CD1c-positive myeloid dendritic cell (primary cell): ENCODE results near the gene TMEM145.
"Not testable (repeated sequence)": the region's sequence is repeated elsewhere in the genome, so short reads cannot be mapped to it uniquely, and the experiment has no call there.

Experiments
- DNase-seq: peaks from one replicate; pipeline ENCODE4 v3.0.0-alpha.2; 2016; ENCODE audit errors: extremely low spot score

The TMEM145 gene

DNA sequence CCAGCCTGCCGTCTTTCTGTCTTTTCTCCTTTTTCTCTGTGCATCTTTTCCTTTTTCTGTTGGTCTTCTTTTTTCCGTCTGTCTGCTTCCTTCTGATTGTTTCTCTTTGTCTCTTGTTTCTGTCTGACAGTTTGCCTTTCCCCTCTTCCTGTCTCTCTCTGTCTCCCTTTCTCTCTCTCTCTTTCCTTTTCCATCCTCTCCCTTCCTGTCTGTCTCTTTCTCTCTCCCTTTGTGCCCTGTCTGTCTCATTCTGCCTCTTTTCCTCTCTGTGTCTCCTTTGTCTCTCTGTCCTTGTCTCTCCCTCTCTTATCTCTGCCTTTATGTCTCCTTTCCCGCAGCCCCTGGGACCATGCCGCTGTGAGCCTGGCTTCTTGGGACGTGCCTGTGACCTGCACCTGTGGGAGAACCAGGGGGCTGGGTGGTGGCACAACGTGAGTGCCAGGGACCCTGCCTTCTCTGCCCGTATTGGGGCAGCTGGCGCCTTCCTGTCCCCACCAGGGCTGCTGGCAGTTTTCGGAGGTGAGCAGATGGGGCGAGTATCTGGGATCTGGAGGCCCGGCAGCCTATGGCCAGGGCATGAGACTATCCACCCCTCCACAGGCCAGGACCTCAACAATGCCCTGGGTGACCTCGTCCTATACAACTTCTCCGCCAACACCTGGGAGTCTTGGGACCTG, 21.7 kb downstream of the TMEM145 start:
- DNase-seq, result no peak

DNA sequence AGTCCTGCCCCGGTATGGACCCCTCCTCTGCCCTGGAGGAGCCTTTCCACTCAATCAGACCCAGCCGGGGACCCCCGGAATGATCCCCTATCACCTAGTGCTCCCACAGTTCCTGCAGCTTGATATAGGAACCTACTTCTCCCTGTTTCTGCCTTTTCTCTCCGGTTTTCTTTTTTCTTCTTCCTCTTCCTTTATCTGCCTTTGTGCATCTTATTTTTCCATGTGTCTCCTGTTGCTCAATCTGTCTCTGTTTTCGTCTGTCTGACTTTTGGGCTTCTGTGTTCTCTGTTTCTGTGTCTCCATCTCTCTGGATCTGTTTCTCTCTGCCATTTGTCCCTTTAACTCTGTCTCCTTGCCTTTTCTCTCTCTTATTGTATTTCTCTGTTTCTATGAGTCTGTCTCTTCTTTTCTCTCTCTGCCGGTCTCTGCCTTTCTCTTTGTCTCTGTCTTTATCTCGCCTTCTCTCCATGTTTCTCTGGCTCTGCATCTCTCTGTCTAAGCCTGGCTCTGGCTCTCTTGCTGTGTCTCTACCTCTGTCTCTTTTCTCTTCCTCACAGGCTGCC, 22.3 kb downstream of the TMEM145 start:
- no peak for DNase-seq

- DNase-seq, result no peak
These were observed 22.9 kb downstream of the TMEM145 start for GRCh38 chr19:42335971-42336370.

GRCh38 chr19:42339126-42339860, 26.2 kb downstream of the TMEM145 start:
- DNase-seq, result not testable (repeated sequence)

DNA sequence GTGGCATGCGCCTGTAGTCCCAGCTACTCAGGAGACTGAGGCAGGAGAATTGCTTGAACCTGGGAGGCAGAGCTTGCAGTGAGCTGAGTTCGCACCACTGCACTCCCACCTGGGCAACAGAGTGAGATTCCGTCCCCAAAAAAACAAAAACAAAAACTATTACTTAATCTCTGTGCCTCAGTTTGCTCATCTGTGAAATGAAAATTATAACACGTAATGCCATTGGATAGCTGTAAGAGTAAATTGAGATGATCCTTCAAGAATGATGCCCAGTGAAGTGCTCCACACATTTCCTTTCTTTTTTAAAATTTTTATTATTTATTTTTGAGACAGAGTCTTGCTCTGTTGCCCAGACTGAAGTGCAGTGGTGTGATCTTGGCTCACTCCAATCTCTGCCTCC, 26.8 kb downstream of the TMEM145 start:
- not testable (repeated sequence) for DNase-seq

DNA sequence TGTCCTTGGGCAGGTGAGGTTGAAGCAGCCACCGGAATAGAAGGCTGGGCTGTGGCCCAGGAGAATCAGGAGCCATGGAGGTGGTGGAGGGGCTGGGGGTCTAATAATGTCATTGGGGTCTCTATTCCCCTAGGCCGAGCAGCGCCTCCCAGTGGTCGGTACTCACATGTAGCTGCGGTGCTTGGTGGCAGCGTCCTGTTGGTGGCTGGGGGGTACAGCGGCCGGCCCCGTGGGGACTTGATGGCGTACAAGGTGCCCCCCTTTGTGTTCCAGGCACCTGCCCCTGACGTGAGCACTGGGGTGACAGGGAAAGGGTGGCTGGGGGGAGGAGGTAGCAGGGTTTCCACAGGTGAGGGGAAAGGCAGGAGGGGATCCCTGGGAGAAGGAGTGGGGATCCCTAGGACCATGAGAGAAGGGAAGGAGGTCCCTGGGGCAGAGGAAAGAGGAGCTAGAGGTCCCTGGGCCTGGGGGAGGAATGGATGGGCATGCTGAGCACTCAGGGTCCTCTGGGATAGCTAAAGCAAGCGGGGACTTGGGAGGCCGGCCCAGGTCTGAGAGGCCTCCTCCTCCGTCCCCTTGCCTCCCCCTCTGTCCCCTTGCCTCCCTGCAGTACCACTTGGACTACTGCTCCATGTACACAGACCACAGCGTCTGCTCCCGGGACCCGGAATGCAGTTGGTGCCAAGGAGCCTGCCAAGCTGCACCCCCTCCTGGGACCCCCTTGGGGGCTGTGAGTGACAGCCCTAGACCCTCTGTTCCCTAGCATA, 30.4 kb downstream of the TMEM145 start:
- no peak for DNase-seq

DNA sequence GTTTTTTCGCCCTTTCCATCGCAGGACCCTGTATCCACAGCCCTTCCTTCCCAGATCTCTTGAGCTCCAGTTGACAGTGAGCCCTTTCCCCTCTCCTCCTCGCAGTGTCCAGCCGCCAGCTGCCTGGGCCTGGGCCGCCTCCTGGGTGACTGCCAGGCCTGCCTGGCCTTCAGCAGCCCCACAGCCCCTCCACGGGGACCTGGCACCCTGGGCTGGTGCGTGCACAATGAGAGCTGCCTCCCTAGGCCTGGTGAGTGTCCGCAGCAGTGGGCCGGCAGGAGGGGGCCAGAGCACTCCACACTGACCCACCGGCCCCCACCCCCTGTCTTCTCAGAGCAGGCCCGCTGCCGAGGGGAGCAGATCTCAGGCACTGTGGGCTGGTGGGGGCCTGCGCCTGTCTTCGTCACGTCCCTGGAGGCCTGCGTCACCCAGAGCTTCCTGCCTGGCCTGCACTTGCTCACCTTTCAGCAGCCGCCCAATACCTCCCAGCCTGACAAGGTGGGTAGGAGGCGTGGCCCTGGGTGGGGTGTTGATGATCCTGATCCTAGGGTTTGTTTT, 31.3 kb downstream of the TMEM145 start:
- no peak for DNase-seq

DNA sequence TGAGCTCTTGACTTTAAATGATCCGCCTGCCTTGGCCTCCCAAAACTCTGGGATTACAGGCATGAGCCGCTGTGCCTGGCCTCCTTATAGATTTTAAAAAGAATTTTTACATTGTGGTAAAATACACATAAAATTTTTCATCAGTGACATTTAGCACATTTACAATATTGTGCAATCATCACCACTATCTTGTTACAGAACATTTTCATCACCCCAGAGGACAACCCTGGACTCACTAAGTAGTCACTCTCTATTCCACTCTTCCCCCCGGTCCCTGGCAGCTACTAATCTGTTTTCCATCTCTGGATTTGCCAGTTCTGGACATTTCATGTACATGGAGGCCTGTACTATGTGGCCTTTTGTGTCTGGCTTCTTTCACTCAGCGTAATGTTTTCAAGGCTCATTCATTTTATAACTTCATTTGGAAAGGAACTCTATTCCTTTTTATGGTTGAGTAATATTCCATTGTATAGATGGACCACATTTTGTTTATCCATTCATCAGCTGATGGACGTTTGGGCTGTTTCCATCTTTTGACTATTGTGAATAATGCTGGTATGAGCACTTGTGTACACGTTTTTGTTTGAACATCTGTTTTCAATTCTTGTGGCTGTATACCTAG, 32.2 kb downstream of the TMEM145 start:
- no peak for DNase-seq

DNA sequence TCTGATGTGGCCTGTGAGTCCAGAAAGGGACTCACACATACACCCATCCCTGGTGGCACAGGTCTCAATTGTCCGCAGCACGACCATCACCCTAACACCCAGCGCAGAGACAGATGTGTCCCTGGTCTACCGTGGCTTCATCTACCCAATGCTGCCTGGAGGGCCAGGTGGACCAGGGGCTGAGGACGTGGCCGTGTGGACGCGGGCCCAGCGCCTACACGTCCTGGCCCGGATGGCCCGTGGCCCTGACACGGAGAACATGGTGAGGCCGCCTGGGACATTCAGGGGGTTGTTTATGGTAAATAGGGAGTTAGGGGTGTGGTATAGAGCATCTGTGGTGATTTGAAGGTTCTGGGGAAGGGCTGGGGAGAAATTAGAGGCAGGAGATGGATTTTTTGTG, 35.1 kb downstream of the TMEM145 start:
- DNase-seq, result no peak

DNA sequence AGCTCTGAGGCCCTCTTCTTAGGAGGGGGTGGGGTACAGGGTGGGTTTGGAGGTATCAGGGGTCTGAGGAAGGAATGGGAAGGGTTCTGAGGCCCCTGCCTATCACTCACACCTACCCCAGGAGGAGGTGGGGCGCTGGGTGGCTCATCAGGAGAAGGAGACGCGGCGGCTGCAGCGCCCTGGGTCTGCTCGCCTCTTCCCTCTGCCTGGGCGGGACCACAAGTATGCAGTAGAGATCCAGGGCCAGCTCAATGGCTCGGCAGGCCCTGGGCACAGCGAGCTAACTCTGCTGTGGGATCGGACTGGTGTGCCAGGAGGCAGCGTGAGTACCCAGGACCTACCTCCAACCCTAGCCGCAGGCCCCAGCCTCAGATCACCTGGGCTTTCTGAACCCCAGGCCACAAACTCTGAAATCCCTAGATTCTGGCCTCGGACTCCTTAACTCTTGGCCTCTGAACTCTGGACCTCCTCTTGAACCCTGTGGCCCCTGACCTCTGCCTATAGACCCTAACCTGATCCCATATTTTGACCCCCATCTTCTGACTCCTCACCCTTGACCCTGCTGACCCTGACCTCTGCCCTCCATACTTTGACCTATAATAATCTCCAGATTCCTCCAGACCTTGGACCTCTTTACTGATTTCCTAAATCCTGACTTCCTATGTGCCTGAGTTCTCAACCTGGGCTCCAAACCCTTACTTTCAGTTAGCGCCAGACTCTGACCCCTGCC, 36.4 kb downstream of the TMEM145 start:
- no peak for DNase-seq

DNA sequence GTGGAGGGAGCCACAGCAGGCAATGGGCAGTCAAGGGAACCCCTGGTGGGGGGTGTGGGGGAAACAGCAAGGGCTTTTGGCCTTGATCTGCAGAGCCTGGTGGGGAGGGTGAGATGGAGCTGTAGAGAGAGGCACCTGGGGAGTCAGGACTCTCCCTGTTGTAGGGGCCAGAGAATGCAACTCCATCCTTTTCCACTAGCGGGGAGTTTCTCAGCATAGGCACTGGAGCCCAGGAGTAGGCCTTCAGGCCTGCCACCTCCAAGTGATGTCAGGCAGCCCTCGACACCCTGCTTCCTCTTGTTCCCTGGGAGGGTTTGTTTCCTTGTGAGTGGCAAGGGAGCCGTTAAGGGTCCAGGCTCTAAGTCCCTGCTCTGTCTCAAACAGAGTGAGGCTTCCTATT, 37.3 kb downstream of the TMEM145 start:
- DNase-seq, result no peak

- DNase-seq, result no peak
These were observed 38.1 kb downstream of the TMEM145 start for GRCh38 chr19:42351079-42351735.

- DNase-seq, result peak; percentile 15
These were observed 39.5 kb downstream of the TMEM145 start for GRCh38 chr19:42352301-42353259.

GRCh38 chr19:42353341-42354015, 40.4 kb downstream of the TMEM145 start:
- DNase-seq, result no peak

DNA sequence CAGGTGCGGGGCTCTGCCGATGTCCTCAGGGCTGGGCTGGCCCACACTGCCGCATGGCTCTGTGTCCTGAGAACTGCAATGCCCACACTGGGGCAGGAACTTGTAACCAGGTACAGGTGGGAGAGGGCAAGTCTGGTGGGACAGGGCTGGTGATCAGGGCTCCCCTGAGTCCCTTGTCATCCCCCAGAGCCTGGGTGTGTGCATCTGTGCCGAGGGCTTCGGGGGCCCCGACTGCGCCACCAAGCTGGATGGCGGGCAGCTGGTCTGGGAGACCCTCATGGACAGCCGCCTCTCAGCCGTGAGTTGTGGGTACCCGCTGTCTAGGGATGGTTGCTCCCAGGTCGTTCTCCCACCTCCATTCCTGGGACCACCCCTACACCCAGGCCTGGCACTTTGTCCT, 42.8 kb downstream of the TMEM145 start:
- no peak for DNase-seq

DNA sequence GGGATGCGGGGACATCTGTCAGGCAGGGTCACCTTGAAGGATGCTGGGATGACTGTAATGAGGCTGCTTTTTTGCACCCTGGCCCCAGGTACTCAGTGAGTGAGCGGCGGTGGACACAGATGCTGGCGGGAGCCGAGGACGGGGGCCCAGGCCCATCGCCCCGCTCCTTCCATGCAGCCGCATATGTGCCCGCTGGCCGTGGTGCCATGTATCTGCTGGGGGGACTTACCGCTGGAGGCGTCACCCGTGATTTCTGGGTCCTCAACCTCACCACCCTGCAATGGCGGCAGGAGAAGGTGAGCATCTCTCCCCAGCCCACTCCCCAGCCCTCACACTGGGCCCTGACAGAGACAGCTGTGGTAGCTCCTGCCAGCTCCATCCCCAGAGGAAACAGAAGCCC, 43.6 kb downstream of the TMEM145 start:
- no peak for DNase-seq

DNA sequence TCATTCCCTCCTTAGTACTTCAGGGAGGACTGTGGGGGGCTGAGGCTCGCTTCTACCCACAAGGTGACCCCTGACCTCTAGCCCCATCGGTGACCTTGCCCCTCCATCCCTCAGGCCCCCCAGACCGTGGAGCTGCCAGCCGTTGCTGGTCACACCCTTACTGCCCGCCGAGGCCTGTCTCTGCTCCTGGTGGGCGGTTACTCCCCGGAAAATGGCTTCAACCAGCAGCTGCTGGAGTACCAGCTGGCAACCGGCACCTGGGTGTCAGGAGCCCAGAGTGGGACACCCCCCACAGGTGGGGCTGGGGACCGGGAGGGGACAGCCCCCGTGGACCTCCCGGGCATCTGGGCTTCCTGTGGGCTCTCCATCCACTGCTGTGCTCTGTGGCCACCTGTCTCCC, 44.2 kb downstream of the TMEM145 start:
- no peak for DNase-seq

GRCh38 chr19:42360787-42361544, 47.9 kb downstream of the TMEM145 start:
- DNase-seq, result no peak
